BE2C (cell line): Measurements from ENCODE around the gene CLTRN. TPM values are rescaled to one million over a fixed set of nuclear protein-coding genes. Genes with fewer than 3 reads are reported as not detected.
"Not testable (repeated sequence)": the region's sequence is repeated elsewhere in the genome, so short reads cannot be mapped to it uniquely, and the experiment has no call there.

Source experiments
- DNase-seq: peaks from one replicate; pipeline ENCODE4 v3.0.0-alpha.2; 2020
- H3K27me3 ChIP-seq: fragments of 250-450 bp; sonication (Bioruptor Pico); 2 replicates; pipeline ENCODE4 v1.5.1; 2020; ENCODE audit warnings: mild to moderate bottlenecking
- H3K36me3 ChIP-seq: fragments of 250-450 bp; sonication (Bioruptor Pico); 2 replicates; pipeline ENCODE4 v1.5.1; 2020; ENCODE audit warnings: mild to moderate bottlenecking
- H3K4me1 ChIP-seq: fragments of 250-450 bp; sonication (Bioruptor Pico); 2 replicates; pipeline ENCODE4 v1.5.1; 2020
- H3K4me3 ChIP-seq: 2 replicates; pipeline ENCODE4 v1.5.1; 2011; ENCODE audit warnings: low read depth, low read length
- H3K9me3 ChIP-seq: fragments of 250-450 bp; sonication (Bioruptor Pico); 2 replicates; pipeline ENCODE4 v1.5.1; 2020
- polyA plus RNA-seq: library from polyadenylated mRNA; unstranded; fragments of >200 nt; gene quantifications from one replicate; pipeline ENCODE4 v1.2.1, GENCODE V29; 2012; ENCODE audit warnings: low read depth, missing spikeins; ENCODE audit not compliant: insufficient read length, insufficient read depth
- TF ChIP-seq, protein P1 (sequence below): IDR thresholded peaks from 2 replicates; pipeline ENCODE4 v1.5.1; 2012; ENCODE audit warnings: mild to moderate bottlenecking, low read depth, low read length

The CLTRN gene
- not detected for polyA plus RNA-seq

- Histone ChIP-seq H3K9me3 (no peaks in the 10 kb centered on the region), H3K4me1 (no peaks in the 10 kb centered on the region), H3K36me3 (no peaks in the 10 kb centered on the region), H3K27me3 (no peaks in the 10 kb centered on the region), H3K4me3 (no peak within 1 kb of the TSS)
- TF ChIP-seq, protein P1, sequence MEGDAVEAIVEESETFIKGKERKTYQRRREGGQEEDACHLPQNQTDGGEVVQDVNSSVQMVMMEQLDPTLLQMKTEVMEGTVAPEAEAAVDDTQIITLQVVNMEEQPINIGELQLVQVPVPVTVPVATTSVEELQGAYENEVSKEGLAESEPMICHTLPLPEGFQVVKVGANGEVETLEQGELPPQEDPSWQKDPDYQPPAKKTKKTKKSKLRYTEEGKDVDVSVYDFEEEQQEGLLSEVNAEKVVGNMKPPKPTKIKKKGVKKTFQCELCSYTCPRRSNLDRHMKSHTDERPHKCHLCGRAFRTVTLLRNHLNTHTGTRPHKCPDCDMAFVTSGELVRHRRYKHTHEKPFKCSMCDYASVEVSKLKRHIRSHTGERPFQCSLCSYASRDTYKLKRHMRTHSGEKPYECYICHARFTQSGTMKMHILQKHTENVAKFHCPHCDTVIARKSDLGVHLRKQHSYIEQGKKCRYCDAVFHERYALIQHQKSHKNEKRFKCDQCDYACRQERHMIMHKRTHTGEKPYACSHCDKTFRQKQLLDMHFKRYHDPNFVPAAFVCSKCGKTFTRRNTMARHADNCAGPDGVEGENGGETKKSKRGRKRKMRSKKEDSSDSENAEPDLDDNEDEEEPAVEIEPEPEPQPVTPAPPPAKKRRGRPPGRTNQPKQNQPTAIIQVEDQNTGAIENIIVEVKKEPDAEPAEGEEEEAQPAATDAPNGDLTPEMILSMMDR: no peak
- DNase-seq: no peak
Observed at GRCh38 chrX:15664487-15665444, at the start of gene CLTRN. Gene CLTRN, minus strand, starts transcription at chrX:15664805. Its CDS starts 30 bp downstream, at chrX:15664775.

GRCh38 chrX:15704273-15704672 is 39.7 kb upstream of the CLTRN start:
- not testable (repeated sequence) for H3K4me1 ChIP-seq, H3K4me3 ChIP-seq

DNA sequence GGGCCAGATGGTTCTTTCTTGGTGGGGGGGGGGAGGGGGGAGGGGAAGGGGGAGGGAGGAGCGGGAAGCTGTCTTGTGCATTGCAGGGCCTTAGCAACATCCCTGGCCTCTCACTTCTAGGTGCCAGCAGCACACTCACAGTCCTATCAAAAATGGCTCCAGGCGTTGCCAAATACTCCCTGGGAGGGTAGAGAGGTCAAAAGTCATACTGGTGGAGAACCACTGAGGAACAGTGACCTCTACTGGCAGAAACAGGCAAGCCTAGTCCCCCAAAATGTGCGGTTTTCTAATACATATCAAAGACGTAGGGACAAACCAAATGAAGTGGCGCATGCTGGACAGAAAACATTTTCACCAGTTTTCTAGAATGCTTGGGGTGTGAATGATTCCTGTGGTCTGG is 39.2 kb upstream of the CLTRN start:
- not testable (repeated sequence) for H3K27me3 ChIP-seq, H3K4me3 ChIP-seq, H3K9me3 ChIP-seq, H3K36me3 ChIP-seq, DNase-seq, H3K4me1 ChIP-seq

More at GRCh38 chrX:15704273-15704672, 39.7 kb upstream of the CLTRN start:
- H3K36me3 ChIP-seq, H3K9me3 ChIP-seq, DNase-seq, H3K27me3 ChIP-seq: not testable (repeated sequence)

GRCh38 chrX:15702488-15703371 is 38.1 kb upstream of the CLTRN start:
- Histone ChIP-seq H3K27me3 (no peaks in the 10 kb centered on the region), H3K4me1 (no peaks in the 10 kb centered on the region), H3K4me3 (no peak overlapping the region), H3K36me3 (no peaks in the 10 kb centered on the region), H3K9me3 (no peaks in the 10 kb centered on the region)
- TF ChIP-seq, protein P1: no peak
- DNase-seq: no peak

GRCh38 chrX:15696516-15696915 is 31.9 kb upstream of the CLTRN start:
- no peaks in the 10 kb centered on the region for H3K36me3 ChIP-seq
- H3K4me1 ChIP-seq: no peaks in the 10 kb centered on the region
- TF ChIP-seq, protein P1: no peak
- no peaks in the 10 kb centered on the region for H3K9me3 ChIP-seq
- DNase-seq: no peak
- H3K4me3 ChIP-seq: no peak overlapping the region
- no peaks in the 10 kb centered on the region for H3K27me3 ChIP-seq

DNA sequence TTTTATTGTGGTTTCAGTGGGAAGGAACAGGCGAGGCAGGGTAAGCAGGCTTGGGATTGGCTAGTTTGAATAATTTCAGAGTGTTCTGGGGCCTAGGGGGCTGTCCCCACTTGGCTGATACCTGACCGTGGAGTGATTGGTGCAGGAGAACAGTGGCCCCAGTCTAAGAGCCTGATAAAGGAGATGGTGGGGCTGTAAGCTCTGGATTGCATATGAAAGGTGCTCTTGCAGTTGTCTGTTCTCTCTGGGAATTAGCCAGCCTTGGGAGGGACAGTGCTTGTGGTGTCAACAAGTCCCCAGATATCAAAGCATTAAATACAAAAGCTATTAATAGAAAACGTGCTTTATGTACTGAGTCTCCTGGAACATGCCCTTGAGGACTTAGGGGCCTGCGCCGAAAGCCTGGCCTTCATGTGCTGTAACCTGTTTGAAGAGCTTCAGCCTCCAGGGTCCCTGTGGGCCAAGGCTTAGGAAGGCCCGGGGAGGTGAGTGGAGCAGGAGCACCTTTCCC is 30.4 kb upstream of the CLTRN start:
- no peaks in the 10 kb centered on the region for H3K4me1 ChIP-seq
- H3K27me3 ChIP-seq: no peaks in the 10 kb centered on the region
- DNase-seq: no peak
- no peak overlapping the region for H3K4me3 ChIP-seq
- TF ChIP-seq, protein P1: no peak
- no peaks in the 10 kb centered on the region for H3K9me3 ChIP-seq
- no peaks in the 10 kb centered on the region for H3K36me3 ChIP-seq
